GM18511 (cell line): ENCODE data around the gene EXOSC7.
"Not testable (repeated sequence)": the region's sequence is repeated elsewhere in the genome, so short reads cannot be mapped to it uniquely, and the experiment has no call there.

Experiments used
- ATAC-seq: cut with Tn5 transposase; IDR thresholded peaks from one replicate; pipeline ENCODE4 v1.9.1; 2021; ENCODE audit warnings: mild to moderate bottlenecking, moderate library complexity; ENCODE audit not compliant: unreplicated experiment

Gene EXOSC7

GRCh38 chr3:44961888-44962287 lies 14.2 kb upstream of the EXOSC7 start:
- no peak for ATAC-seq

GRCh38 chr3:44962621-44963393 lies 13.2 kb upstream of the EXOSC7 start:
- ATAC-seq, result no peak

- no peak for ATAC-seq
Observed at GRCh38 chr3:44963571-44964325, 12.3 kb upstream of the EXOSC7 start.

GRCh38 chr3:44965165-44965564 lies 10.9 kb upstream of the EXOSC7 start:
- no peak for ATAC-seq

- no peak for ATAC-seq
Observed at GRCh38 chr3:44966795-44967278, 9.2 kb upstream of the EXOSC7 start.

- no peak for ATAC-seq
Observed at GRCh38 chr3:44968447-44968858, 7.6 kb upstream of the EXOSC7 start.

- no peak for ATAC-seq
Observed at GRCh38 chr3:44969154-44969827, 6.8 kb upstream of the EXOSC7 start.

DNA sequence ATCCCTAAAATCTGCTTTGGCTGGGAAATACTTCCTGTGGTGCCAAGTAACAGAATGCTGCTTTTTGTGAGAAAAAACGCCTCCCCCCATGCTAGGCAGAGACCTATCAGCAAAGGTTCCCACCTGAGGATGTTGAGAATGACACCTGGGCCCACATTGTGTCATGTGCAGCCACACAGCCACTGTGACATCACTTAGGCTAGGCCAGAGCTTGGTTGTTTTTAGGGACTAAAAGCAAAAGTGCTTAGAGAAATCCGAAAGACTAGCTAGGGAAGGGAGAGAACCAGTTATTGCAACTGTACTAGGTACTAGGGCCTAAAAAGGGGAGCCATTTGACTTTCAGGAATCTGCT lies 6.2 kb upstream of the EXOSC7 start:
- no peak for ATAC-seq

DNA sequence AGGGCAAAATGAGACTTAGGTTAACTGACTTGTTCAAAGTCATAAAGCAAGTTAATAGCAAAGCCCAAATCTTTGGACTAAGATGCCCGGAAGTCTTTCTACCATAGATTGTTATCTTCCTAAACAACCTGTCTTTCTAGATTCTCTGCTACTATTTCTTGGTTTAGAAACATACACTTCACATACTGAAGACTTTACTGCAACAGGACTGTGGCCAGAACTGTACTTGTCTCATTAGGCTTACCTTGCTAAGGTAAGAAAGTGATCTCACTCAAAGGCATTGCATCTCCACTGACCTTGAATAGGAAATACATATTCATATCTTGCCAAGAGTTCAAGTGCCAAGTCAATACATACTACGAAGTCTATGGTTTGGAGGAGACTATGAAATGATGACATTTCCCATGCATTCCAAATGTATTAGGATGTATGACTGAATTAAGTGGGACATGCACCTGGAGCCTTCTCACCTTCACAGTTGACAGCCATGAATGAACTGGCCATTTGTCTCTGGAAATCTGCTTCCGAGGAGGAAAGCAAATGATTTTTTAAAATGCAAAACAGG lies 5.0 kb upstream of the EXOSC7 start:
- ATAC-seq, result no peak

- ATAC-seq, result no peak
Observed at GRCh38 chr3:44974416-44974815, 1.6 kb upstream of the EXOSC7 start.

GRCh38 chr3:44981220-44981619 lies 5.2 kb downstream of the EXOSC7 start:
- no peak for ATAC-seq

DNA sequence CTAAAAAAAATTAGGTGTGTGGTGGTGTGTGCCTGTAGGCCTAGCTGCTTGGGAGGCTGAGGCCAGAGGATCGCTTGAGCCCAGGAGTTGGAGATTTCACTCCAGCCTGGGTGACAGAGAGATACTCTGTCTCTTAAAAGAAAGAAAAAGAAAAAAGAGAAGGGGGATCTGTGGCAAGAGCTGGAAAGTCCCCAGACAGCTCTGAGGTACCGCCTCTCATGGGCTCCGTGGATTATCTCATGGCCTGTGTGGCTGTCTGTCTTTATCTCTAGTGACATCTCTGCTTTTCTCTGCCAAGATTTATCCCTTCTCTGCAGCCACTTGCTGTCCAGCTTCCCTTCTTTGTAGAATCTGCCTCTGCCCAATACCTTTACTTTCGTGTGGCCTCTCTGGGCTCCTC lies 5.7 kb downstream of the EXOSC7 start:
- ATAC-seq, result no peak

DNA sequence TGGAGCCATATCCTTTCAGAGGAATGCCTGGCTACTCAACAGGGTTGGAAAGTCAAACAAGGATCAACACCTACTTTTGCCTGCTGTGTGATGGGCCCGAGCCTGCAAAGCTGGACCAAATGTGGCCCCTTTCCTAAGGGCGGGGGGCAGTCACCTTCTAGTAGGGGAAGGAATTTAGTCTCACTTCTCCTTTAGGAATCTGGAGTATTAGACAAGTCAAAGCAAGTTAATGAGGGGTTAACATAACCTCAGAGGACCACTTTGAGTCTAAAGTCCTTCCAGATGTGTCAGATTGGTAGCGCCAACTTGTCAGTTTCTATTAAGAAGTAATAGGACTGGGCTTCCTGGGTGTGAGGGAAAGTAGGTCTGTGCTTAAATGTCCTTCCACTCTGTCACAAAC lies 6.8 kb downstream of the EXOSC7 start:
- no peak for ATAC-seq

- no peak for ATAC-seq
Observed at GRCh38 chr3:44983484-44983941, 7.5 kb downstream of the EXOSC7 start.

GRCh38 chr3:44984335-44984734 lies 8.3 kb downstream of the EXOSC7 start:
- ATAC-seq, result peak; percentile 61

- not testable (repeated sequence) for ATAC-seq
Observed at GRCh38 chr3:44986330-44986729, 10.3 kb downstream of the EXOSC7 start.

- ATAC-seq, result no peak
Observed at GRCh38 chr3:44987332-44987731, 11.3 kb downstream of the EXOSC7 start.

- no peak for ATAC-seq
Observed at GRCh38 chr3:44988073-44988472, 12.0 kb downstream of the EXOSC7 start.

GRCh38 chr3:44989141-44989540 lies 13.1 kb downstream of the EXOSC7 start:
- no peak for ATAC-seq

DNA sequence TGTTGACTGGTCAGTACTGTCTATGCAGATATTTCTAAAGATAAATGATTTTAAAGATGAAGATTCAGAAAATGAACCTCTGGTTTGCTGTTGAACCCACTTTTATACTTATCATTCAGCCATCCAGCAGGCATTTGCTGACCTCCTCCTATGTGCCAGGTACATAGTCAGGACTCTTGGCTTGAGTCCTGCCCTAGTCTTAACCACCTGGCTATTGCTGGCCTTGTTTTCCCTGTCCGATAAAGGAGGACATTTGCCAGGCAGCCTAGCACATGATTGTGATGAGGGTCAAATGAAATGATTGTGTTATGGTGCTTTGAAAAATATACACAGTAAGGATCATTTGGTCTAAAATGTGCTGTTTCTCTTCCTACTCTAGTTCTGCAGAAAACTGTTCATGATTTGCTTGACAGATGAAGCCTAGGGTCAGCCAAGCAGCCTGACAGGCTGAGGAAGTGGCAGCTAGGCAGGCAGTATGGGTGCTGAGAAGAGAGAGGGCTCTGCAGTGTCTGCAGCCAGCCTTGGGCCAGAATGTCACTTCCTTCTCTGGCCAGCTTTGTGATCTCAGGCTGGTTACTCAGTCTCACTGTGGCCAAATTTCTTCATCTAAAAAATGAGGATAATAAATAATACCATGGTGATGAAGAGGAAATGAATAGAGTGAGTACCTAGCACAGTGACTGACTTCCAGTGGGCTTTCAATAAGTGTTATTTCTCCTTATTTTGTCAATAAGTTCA lies 13.8 kb downstream of the EXOSC7 start:
- ATAC-seq, result no peak

DNA sequence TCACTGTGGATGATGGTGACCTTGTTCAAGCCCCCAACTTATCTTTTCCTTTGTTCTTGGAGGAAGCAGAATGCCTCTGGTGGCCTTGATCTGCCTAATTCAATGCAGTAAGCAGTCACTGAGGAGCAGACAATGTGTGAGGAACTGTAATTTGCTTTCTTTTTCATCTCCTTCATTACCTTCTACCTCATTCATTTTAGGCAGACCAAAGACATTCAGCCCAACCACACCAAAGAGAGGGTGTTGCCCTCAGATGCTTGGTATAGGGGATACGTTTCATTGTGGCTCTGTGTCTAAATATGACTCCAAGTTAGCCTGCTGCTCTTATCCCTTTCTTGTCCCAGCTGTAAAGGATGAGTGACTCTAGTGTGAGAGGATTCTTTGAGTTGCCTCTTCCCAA lies 15.3 kb downstream of the EXOSC7 start:
- no peak for ATAC-seq
